Left ventricle myocardium inferior (tissue), 1 donor: Measurements from ENCODE around the gene KLHL3. TPM values are rescaled to one million over a fixed set of nuclear protein-coding genes. Genes with fewer than 3 reads are reported as not detected.

ENCODE experiments used
- DNase-seq: peaks from one replicate; pipeline ENCODE4 v3.0.0-alpha.2; 2020
- H3K27ac ChIP-seq: fragments of 200-600 bp; replicated peaks from 2 replicates; pipeline ENCODE4 v1.8.0; 2021
- H3K27me3 ChIP-seq: fragments of 200-600 bp; 2 replicates; pipeline ENCODE4 v1.8.0; 2021; ENCODE audit warnings: low read depth
- H3K36me3 ChIP-seq: fragments of 200-600 bp; 2 replicates; pipeline ENCODE4 v1.8.0; 2021
- H3K4me1 ChIP-seq: fragments of 200-600 bp; 2 replicates; pipeline ENCODE4 v1.8.0; 2021
- H3K4me3 ChIP-seq: fragments of 200-600 bp; 2 replicates; pipeline ENCODE4 v1.8.0; 2021; ENCODE audit warnings: mild to moderate bottlenecking, moderate library complexity
- H3K9me3 ChIP-seq: fragments of 200-600 bp; replicated peaks from 2 replicates; pipeline ENCODE4 v1.8.0; 2021
- intact Hi-C: fragments of 100-400 bp; cut with micrococcal nuclease; formaldehyde crosslinking; loops from one replicate; pipeline ENCODE4 v1.11.0; 2022
- total RNA-seq: library from RNA; stranded (reverse); fragmentation: NEBNext Ultra II Directional; extraction: Animal tissue kit (Norgen Biotek cat#: 25700); gene quantifications from one replicate; pipeline ENCODE4 v1.2.1, GENCODE V29; 2021
- TF ChIP-seq, protein P1 (sequence below): fragments of 200-600 bp; IDR thresholded peaks from 2 replicates; pipeline ENCODE4 v1.8.0; 2021; ENCODE audit warnings: antibody characterized with exemption, mild to moderate bottlenecking, borderline replicate concordance
- donor health status: DM: no; HTN: yes; CAD: no; lungs with severe emphysema.

Gene KLHL3
- total RNA-seq, 1 donor from 2014 or later = 26.3 TPM

DNA sequence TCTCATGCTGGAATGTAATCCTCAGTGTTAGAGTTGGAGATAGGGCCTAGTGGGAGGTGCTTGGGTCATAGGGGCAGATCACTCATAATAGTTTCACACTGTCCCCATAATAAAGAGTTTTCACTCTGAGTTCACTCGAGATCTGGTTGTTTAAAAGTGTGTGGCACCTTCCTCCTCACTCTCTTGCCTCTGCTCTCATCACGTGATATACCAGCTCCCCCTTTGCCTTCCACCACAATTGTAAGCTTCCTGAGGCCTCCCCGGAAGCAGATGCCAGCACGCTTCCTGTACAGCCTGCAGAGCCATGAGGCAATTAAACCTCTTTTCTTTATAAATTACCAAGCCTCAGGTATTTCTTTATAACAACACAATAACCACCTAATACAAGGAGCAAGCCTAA is 3.8 kb upstream of the KLHL3 start:
- no peak for DNase-seq
- Histone ChIP-seq H3K36me3 (no peaks in the 10 kb centered on the region), H3K4me3 (no peak overlapping the region), H3K27ac (no peak overlapping the region), H3K4me1 (peaks cover 68% of the 10 kb centered on the region), H3K27me3 (no peaks in the 10 kb centered on the region), H3K9me3 (no peaks in the 10 kb centered on the region)
- intact Hi-C loops = loop anchor here (5.0 to 10.0 kb wide), 2 partner anchors 77 to 105 kb away; no protein-coding TSS in a partner anchor
- TF ChIP-seq, protein P1, sequence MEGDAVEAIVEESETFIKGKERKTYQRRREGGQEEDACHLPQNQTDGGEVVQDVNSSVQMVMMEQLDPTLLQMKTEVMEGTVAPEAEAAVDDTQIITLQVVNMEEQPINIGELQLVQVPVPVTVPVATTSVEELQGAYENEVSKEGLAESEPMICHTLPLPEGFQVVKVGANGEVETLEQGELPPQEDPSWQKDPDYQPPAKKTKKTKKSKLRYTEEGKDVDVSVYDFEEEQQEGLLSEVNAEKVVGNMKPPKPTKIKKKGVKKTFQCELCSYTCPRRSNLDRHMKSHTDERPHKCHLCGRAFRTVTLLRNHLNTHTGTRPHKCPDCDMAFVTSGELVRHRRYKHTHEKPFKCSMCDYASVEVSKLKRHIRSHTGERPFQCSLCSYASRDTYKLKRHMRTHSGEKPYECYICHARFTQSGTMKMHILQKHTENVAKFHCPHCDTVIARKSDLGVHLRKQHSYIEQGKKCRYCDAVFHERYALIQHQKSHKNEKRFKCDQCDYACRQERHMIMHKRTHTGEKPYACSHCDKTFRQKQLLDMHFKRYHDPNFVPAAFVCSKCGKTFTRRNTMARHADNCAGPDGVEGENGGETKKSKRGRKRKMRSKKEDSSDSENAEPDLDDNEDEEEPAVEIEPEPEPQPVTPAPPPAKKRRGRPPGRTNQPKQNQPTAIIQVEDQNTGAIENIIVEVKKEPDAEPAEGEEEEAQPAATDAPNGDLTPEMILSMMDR = no peak

DNA sequence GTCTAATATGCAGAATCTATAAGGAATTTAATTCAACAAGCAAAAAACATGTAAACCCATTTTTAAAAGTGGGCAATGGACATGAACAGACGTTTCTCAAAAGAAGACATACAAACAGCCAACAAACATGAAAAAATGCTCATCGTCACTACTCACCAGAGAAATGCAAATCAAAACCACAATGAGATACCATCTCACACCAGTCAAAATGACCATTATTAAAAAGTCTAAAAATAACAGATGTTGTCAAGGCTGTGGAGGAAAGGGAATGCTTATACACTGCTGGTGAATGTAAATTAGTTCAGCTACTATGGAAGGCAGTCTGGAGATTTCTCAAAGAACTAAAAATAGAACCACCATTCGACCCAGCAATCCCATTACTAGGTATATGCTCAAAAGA is 3.1 kb upstream of the KLHL3 start:
- no peaks in the 10 kb centered on the region for H3K27me3 ChIP-seq
- DNase-seq = no peak
- peaks cover 76% of the 10 kb centered on the region for H3K4me1 ChIP-seq
- no peaks in the 10 kb centered on the region for H3K9me3 ChIP-seq
- no peak overlapping the region for H3K4me3 ChIP-seq
- H3K36me3 ChIP-seq = no peaks in the 10 kb centered on the region
- H3K27ac ChIP-seq = no peak overlapping the region
- TF ChIP-seq, protein P1 = no peak
- intact Hi-C loops = no loop called here

DNA sequence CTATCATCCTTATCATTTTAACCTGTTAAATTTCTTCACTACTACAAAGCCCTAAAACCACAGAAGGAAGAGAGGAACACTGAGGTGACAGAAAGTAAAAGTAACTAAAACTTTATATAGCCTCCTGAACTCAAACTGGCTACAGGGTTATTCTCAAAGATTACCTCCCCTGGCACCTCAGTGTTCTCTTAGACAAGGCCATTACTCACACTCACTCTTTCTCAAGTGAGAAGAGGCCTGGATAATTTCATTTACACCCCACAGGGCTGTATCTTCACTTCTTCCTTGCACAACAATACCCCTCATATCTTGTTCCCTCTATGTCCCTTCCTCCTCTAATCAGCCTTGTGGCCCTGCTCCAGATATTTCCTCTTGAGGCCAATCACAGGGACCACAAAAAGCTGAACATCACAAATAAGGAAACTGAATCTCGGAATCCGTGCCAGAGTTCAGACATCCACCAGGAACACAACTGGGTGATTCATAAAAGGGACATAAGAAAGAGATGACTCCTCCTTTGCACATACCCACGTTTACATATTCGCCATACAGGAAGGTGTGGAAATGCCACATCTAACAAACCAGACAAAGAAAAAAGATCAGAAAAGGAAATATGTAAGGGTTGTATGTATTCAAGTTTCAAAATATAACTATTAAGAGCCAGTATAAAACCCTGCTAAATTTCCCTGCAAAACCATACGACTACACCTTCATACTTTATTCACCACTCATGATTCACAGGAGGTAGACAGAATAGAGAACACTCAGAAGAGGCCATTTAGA is 1.7 kb upstream of the KLHL3 start:
- intact Hi-C loops = no loop called here
- no peak overlapping the region for H3K4me3 ChIP-seq
- no peaks in the 10 kb centered on the region for H3K27me3 ChIP-seq
- no peaks in the 10 kb centered on the region for H3K9me3 ChIP-seq
- TF ChIP-seq, protein P1 = no peak
- H3K27ac ChIP-seq = peak overlapping the region; percentile 84
- peak; percentile 28 for DNase-seq
- no peaks in the 10 kb centered on the region for H3K36me3 ChIP-seq
- H3K4me1 ChIP-seq = peaks cover 82% of the 10 kb centered on the region

DNA sequence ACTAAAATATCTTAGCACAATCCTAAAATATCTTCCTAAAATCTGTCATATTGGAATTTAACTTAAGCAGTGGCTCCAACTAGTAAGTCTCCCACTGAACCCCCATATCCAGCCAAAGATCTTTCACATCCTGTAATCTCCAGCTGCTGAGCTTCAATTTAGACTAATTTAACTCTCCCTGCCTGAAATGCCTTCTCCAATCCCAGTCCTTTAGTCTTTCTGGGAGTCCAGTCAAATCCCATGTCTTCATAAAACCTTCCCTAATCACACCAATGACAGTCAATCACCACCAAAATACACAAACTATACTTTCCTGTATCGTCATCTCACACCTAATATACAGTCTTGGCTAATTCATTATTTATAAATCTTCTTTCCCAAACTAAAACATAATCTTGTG is 607 bp upstream of the KLHL3 start:
- intact Hi-C loops = no loop called here
- peak overlapping the region; percentile 68 for H3K4me3 ChIP-seq
- peaks cover 78% of the 10 kb centered on the region for H3K4me1 ChIP-seq
- no peaks in the 10 kb centered on the region for H3K27me3 ChIP-seq
- no peaks in the 10 kb centered on the region for H3K9me3 ChIP-seq
- TF ChIP-seq, protein P1 = no peak
- H3K27ac ChIP-seq = peak overlapping the region; percentile 84
- H3K36me3 ChIP-seq = no peaks in the 10 kb centered on the region
- no peak for DNase-seq

DNA sequence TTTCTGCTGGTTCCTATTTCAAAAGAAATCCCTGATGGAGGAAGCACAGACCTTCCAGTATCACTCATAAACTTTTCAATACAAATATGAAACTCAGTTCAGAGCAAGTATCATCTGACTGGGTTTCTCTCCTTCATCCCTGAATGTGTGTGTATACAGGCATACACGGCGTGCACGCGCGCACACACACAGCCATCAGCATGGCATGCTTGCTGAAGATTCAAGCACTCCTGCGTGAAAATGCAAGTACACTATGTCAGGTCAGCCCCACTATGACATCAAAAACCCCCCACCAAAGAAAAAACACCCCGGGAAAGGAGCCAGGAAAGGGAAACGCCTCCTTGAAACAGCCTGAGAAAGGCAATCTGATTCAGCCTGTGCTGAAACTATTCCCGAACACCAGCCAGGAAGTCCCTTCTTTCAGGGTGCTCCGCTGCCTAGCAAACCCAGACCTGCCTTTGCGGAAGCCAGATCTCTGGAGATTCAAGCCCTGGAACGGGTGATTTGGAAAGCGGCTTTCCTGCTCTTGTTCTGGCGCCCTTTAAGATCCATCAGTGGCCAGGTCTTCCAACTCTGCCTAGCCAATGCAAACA is 831 bp downstream of the KLHL3 start:
- no peaks in the 10 kb centered on the region for H3K27me3 ChIP-seq
- TF ChIP-seq, protein P1 = no peak
- H3K4me1 ChIP-seq = peaks cover 74% of the 10 kb centered on the region
- peak; percentile 32 for DNase-seq
- H3K9me3 ChIP-seq = no peaks in the 10 kb centered on the region
- peak overlapping the region; percentile 68 for H3K4me3 ChIP-seq
- intact Hi-C loops = no loop called here
- no peaks in the 10 kb centered on the region for H3K36me3 ChIP-seq
- H3K27ac ChIP-seq = peak overlapping the region; percentile 84
